Nephron (organoid): Measurements from ENCODE around the gene RAET1G.
A peak's percentile ranks its signal among the peaks of the same experiment; 100 is the strongest.
"Not testable (repeated sequence)": the region's sequence is repeated elsewhere in the genome, so short reads cannot be mapped to it uniquely, and the experiment has no call there.

Experiments used
- H3K27ac Mint-ChIP-seq, 3 experiments: 2 replicates each; pipeline ENCODE4 v1.8.0; 2020; ENCODE audit warnings: mixed read lengths in 3 of 3, mild to moderate bottlenecking in 2 of 3, moderate library complexity in 1 of 3
- H3K27me3 Mint-ChIP-seq: 2 replicates; pipeline ENCODE4 v1.8.0; 2021; ENCODE audit warnings: low read depth, mild to moderate bottlenecking, moderate library complexity, mixed read lengths
- H3K36me3 Mint-ChIP-seq: 2 replicates; pipeline ENCODE4 v1.8.0; 2020; ENCODE audit warnings: low read depth, mixed read lengths
- H3K4me1 Mint-ChIP-seq: 2 replicates; pipeline ENCODE4 v1.8.0; 2020; ENCODE audit warnings: mixed read lengths
- H3K4me3 Mint-ChIP-seq, 3 experiments: 2 replicates each; pipeline ENCODE4 v1.8.0; 2020; ENCODE audit warnings: mild to moderate bottlenecking in 3 of 3, mixed read lengths in 3 of 3, moderate library complexity in 2 of 3
- H3K9me3 Mint-ChIP-seq: 2 replicates; pipeline ENCODE4 v1.8.0; 2020; ENCODE audit warnings: mixed read lengths
- CTCF ChIP-seq, 3 experiments: fragments of 200-600 bp; sonication (generic); IDR thresholded peaks; one replicate each; pipeline ENCODE4 v1.5.0; 2021; ENCODE audit warnings: antibody characterized with exemption in 3 of 3; ENCODE audit not compliant: unreplicated experiment in 3 of 3

Gene RAET1G

DNA sequence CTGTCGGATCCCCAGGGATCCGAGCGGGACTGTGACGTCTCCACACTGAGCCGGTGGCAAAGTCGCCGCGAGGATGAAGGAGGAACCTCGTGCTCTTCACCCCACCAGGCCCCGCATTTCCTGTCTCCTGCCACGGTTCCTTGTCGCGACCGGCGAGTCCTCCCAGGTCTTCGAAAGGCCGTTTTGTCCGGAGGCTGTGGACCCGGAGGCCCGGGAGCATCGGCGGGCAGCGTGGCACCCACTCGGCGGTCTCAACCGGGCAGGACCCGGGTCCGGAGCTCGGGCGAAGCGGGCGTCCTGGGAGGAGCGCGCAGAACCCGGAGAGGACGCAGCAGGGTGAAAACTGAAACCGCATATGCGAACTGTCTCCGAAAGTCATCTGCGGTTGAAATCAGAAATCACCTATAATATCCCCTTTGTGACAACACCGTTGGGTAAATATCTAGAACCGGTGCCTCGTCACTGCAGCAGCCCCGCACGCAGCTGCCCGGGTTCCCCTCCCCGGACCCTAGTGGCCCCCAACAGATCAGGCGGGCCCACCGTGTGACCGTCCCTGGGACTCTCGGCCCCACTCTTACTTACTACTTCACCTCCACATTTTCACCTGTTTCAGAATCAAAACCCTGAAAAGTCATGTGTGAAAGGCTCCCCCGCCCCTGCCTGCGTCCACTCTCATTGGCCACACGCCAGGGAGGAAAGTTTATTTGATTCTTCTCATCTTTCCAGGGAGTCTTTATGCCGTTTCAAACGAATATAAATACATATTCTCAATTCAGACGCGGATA is 15.8 kb upstream of the RAET1G start:
- H3K36me3 Mint-ChIP-seq = no peaks in the 10 kb centered on the region
- TF ChIP-seq CTCF (IDR thresholded peaks at IDR 0.05; ENCODE audit: unreplicated experiment in 3 of 3) = no peak
- H3K4me1 Mint-ChIP-seq = peaks cover 12% of the 10 kb centered on the region
- peaks cover 100% of the 10 kb centered on the region for H3K27me3 Mint-ChIP-seq
- H3K4me3 Mint-ChIP-seq = peak overlapping the region; percentile 80 to 88 (median 81)
- H3K9me3 Mint-ChIP-seq = no peaks in the 10 kb centered on the region
- no peak overlapping the region for H3K27ac Mint-ChIP-seq

- not testable (repeated sequence) for H3K36me3 Mint-ChIP-seq, H3K27ac Mint-ChIP-seq
- peak overlapping the region in 1 of 3 experiments; percentile 42 for H3K4me3 Mint-ChIP-seq
These were observed 15.2 kb upstream of the RAET1G start for GRCh38 chr6:149938013-149938570.

GRCh38 chr6:149936743-149937142 is 13.8 kb upstream of the RAET1G start:
- no peak for TF ChIP-seq CTCF (IDR thresholded peaks at IDR 0.05; ENCODE audit: unreplicated experiment in 3 of 3)
- no peaks in the 10 kb centered on the region for H3K36me3 Mint-ChIP-seq
- peaks cover 99% of the 10 kb centered on the region for H3K27me3 Mint-ChIP-seq
- no peak overlapping the region for H3K4me3 Mint-ChIP-seq
- H3K27ac Mint-ChIP-seq = no peak overlapping the region
- peaks cover 11% of the 10 kb centered on the region for H3K4me1 Mint-ChIP-seq
- no peaks in the 10 kb centered on the region for H3K9me3 Mint-ChIP-seq

More at GRCh38 chr6:149938013-149938570, 15.2 kb upstream of the RAET1G start:
- Mint-ChIP-seq H3K27me3 (peaks cover 100% of the 10 kb centered on the region), H3K4me1 (peaks cover 12% of the 10 kb centered on the region)
- not testable (repeated sequence) for H3K9me3 Mint-ChIP-seq

DNA sequence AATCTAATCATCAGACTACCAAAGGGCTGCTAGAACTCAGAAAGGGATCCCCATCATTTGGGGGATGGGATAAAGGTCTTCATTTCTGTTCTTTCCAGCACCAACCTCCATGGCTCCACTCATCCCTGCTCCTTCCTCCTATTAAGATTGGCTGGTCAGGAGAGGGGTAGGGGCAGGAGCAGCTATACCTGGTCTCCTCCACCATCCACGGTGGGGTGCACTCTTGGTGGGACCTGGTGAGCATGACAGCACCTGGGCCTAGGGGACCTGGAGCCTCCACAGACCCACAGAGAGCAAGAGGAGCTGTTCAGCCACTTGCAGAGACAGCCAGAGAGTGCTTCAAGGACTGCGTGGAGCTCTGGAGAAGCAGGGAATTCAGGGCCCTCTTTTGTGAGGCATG is 12.7 kb upstream of the RAET1G start:
- peaks cover 8% of the 10 kb centered on the region for H3K4me1 Mint-ChIP-seq
- no peak overlapping the region for H3K4me3 Mint-ChIP-seq
- peaks cover 99% of the 10 kb centered on the region for H3K27me3 Mint-ChIP-seq
- H3K9me3 Mint-ChIP-seq = no peaks in the 10 kb centered on the region
- no peak for TF ChIP-seq CTCF (IDR thresholded peaks at IDR 0.05; ENCODE audit: unreplicated experiment in 3 of 3)
- no peaks in the 10 kb centered on the region for H3K36me3 Mint-ChIP-seq
- no peak overlapping the region for H3K27ac Mint-ChIP-seq

GRCh38 chr6:149935246-149935645 is 12.3 kb upstream of the RAET1G start:
- H3K4me1 Mint-ChIP-seq = peaks cover 8% of the 10 kb centered on the region
- no peak overlapping the region for H3K4me3 Mint-ChIP-seq
- H3K27me3 Mint-ChIP-seq = peaks cover 99% of the 10 kb centered on the region
- TF ChIP-seq CTCF (IDR thresholded peaks at IDR 0.05; ENCODE audit: unreplicated experiment in 3 of 3) = no peak
- H3K36me3 Mint-ChIP-seq = no peaks in the 10 kb centered on the region
- H3K9me3 Mint-ChIP-seq = no peaks in the 10 kb centered on the region
- no peak overlapping the region for H3K27ac Mint-ChIP-seq

DNA sequence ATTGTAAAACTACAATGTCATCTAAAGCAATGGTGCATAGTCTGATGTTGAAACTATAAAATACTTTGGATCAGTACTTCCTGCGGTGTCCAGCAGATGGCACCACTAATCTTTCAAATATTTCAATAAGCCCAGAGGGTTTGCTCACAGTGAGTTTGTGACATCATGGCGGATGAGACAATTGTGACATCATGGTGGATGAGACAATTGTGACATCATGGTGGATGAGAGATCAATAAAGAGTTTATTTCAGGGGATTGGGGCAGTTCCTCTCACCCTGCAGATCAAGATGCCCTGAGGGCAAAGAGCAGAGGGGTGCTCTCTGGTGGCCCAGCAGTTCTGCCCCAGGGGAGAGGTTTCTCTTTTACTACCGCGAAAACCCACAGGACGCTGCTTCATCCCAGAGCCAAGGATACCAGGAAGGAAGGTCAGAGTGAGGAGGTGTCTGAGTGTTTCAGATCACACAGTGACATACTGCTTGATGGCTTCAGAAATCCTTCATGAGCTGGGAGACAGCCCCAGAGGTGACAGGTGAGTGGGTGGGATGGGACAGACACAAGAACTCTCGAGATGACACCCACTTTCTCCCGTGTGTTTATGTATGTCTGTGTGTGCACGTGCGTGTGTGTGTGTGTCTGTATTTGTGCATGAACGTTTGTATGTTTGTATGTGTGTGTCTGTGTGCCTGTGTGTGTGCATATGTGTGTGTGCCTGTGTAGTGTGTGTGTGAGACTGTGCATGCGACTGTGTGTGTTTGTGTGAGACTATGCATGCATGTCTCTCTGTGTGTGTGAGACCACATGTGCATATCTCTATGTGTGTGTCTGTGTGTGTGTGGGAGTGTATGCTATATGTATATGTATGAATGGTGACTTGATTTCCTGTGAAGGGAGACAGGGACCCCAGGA is 11.6 kb upstream of the RAET1G start:
- no peak overlapping the region for H3K4me3 Mint-ChIP-seq

More for the DNA sequence above, 11.6 kb upstream of the RAET1G start:
- Mint-ChIP-seq H3K36me3 (no peaks in the 10 kb centered on the region), H3K9me3 (no peaks in the 10 kb centered on the region), H3K4me1 (peaks cover 7% of the 10 kb centered on the region), H3K27ac (no peak overlapping the region), H3K27me3 (peaks cover 99% of the 10 kb centered on the region)
- peak; percentile 67 to 92 (median 80) for TF ChIP-seq CTCF (IDR thresholded peaks at IDR 0.05; ENCODE audit: unreplicated experiment in 3 of 3)
